Thoracic aorta endothelial cell (primary cell): ENCODE results near the gene OVCH1. TPM values are rescaled to one million over a fixed set of nuclear protein-coding genes. Genes with fewer than 3 reads are reported as not detected.

ENCODE experiments used
- total RNA-seq: library from RNA; depleted of rRNA; stranded (reverse); fragments of >200 nt; gene quantifications from 2 replicates; pipeline ENCODE4 v1.2.3, GENCODE V29; 2012

Gene OVCH1, protein sequence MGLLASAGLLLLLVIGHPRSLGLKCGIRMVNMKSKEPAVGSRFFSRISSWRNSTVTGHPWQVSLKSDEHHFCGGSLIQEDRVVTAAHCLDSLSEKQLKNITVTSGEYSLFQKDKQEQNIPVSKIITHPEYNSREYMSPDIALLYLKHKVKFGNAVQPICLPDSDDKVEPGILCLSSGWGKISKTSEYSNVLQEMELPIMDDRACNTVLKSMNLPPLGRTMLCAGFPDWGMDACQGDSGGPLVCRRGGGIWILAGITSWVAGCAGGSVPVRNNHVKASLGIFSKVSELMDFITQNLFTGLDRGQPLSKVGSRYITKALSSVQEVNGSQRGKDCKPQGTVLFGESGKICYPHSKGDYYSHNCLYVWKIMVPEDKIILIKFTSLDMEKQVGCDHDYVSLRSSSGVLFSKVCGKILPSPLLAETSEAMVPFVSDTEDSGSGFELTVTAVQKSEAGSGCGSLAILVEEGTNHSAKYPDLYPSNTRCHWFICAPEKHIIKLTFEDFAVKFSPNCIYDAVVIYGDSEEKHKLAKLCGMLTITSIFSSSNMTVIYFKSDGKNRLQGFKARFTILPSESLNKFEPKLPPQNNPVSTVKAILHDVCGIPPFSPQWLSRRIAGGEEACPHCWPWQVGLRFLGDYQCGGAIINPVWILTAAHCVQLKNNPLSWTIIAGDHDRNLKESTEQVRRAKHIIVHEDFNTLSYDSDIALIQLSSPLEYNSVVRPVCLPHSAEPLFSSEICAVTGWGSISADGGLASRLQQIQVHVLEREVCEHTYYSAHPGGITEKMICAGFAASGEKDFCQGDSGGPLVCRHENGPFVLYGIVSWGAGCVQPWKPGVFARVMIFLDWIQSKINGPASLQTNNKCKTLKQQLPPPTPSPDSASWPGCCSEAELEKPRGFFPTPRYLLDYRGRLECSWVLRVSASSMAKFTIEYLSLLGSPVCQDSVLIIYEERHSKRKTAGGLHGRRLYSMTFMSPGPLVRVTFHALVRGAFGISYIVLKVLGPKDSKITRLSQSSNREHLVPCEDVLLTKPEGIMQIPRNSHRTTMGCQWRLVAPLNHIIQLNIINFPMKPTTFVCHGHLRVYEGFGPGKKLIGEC
- total RNA-seq, result under 0.01 TPM in 2 replicates

DNA sequence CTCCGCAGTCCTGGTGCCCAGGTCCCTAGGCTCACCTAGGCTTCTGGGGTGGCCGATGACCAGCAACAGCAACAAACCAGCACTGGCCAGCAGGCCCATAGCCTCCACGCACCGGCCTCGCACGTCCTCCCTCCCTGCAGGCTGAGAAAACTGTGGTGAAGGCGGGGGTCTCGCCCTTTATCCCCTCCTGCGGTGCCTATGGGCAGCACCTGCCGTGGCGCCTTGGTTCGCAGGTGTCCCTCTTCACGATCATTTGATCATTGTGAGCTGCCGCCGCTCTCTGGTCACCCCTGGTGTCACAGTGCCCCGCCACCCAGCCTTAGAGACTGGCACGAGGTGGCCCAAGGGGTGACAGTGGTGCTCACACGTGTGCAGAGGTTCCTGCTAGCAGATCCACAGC lies at the start of gene OVCH1:
Gene OVCH1 (minus strand): TSS at position 99 of the 400 bp plus-strand sequence. CDS start 0 bp downstream, at position 99.

DNA sequence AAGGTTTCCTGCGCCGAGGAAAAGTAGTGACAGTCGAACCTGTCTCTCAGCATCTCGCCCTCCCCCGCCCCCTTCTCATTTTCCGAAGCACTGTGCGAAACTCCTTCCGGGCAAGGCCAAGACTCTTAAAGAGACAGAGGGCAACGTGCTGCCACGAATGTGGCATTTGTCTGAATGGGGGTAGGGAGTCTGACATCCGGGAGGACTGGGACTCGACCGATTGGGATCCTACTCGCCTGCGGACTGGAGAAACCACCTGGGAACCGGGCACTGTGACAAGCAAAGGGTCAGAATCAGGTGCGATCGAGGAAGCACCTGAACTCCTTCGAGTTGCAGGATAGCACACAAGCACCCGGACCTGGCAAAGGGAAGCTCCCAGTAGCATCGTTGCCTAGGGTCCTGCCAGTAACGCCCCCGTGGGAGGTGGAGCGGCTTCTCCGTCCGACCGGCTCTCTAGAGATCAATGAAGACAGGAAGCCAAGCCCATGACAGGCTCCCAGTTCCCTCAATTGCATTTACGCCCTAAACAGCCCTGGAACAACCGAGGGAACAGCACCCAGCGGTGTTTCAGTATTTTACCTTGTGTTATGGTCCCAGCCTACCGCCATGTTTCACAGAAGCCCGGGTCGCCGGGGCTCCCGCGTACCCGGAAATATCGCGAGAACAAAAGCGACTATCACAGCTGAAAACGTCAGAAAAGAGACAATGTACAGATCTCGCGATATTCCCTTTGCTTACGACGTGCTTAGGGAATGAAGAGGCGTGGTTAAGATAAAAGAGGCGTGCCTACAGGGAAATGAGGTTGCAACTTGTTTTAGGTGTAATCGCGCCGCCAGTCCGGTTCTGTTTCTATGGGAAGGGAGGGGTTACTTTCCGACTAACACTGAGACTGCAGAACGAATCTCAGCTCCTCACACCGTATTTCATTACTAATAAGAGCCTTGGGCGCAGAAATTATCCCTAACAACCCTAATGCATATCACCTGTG lies 116.7 kb downstream of the OVCH1 start, which contains the start of gene ERGIC2:
Gene ERGIC2 (minus strand): TSS at position 637 of the 988 bp plus-strand sequence. CDS start 9,539 bp downstream, outside the sequence.

Other genes starting within 250 kb of the OVCH1 start
- gene ERGIC2, start 116.5 kb downstream of the OVCH1 start, total RNA-seq, result 38.4 and 78.1 TPM in 2 replicates